Measurements from ENCODE around the gene ANKRD28.
"Not testable (repeated sequence)": the region's sequence is repeated elsewhere in the genome, so short reads cannot be mapped to it uniquely, and the experiment has no call there.

- not testable (repeated sequence) for TF ChIP-seq CTCF (IDR thresholded peaks at IDR 0.05); EP300 (IDR thresholded peaks at IDR 0.05; ENCODE audit: low read depth)
Measured at GRCh38 chr3:15841091-15841973, 43.6 kb upstream of the ANKRD28 start.

Measured in transverse colon (tissue), 3 donors.